Type B pancreatic cell (in vitro differentiated cells): Measurements from ENCODE around the gene LCN15. TPM values are rescaled to one million over a fixed set of nuclear protein-coding genes. Genes with fewer than 3 reads are reported as not detected.

Experiments
- DNase-seq: peaks from one replicate; pipeline ENCODE4 v3.0.0; 2021; ENCODE audit warnings: mixed read lengths; ENCODE audit not compliant: unreplicated experiment; ENCODE audit errors: extremely low spot score
- H3K27ac Mint-ChIP-seq: 2 replicates; pipeline ENCODE4 v1.8.0; 2021; ENCODE audit warnings: mild to moderate bottlenecking, mixed read lengths
- H3K27me3 Mint-ChIP-seq: 2 replicates; pipeline ENCODE4 v1.8.0; 2021; ENCODE audit warnings: mixed read lengths
- H3K36me3 Mint-ChIP-seq: 2 replicates; pipeline ENCODE4 v1.8.0; 2021; ENCODE audit warnings: mixed read lengths
- H3K4me1 Mint-ChIP-seq: one replicate; pipeline ENCODE4 v1.8.0; 2021; ENCODE audit warnings: mixed read lengths; ENCODE audit not compliant: unreplicated experiment
- H3K4me3 Mint-ChIP-seq: 2 replicates; pipeline ENCODE4 v1.8.0; 2021; ENCODE audit warnings: mild to moderate bottlenecking, mixed read lengths
- H3K9me3 Mint-ChIP-seq: 2 replicates; pipeline ENCODE4 v1.8.0; 2021; ENCODE audit warnings: mixed read lengths
- CTCF ChIP-seq: fragments of 200-600 bp; sonication (generic); conservative IDR thresholded peaks from 2 replicates; pipeline ENCODE4 v1.5.0; 2021; ENCODE audit warnings: antibody characterized with exemption, mild to moderate bottlenecking
- total RNA-seq: library from RNA; stranded (reverse); gene quantifications from 2 replicates; pipeline ENCODE4 v1.2.1, GENCODE V29; 2021; ENCODE audit warnings: low replicate concordance

LCN15 gene
- total RNA-seq, 1 donor from 2014 or later = 0.77 TPM

- Mint-ChIP-seq H3K27ac (no peak overlapping the region), H3K36me3 (no peaks in the 10 kb centered on the region), H3K4me3 (no peak overlapping the region), H3K27me3 (no peaks in the 10 kb centered on the region), H3K9me3 (no peaks in the 10 kb centered on the region), H3K4me1 (peaks cover 8% of the 10 kb centered on the region)
- no peak for DNase-seq
- no peak for TF ChIP-seq CTCF
These were observed 4.6 kb downstream of the LCN15 start for GRCh38 chr9:136759436-136760325.

- Mint-ChIP-seq H3K9me3 (no peaks in the 10 kb centered on the region), H3K4me1 (peaks cover 8% of the 10 kb centered on the region), H3K27ac (no peak overlapping the region), H3K4me3 (no peak overlapping the region), H3K36me3 (no peaks in the 10 kb centered on the region), H3K27me3 (no peaks in the 10 kb centered on the region)
- TF ChIP-seq CTCF = no peak
- no peak for DNase-seq
These were observed 5.3 kb downstream of the LCN15 start for GRCh38 chr9:136759001-136759400.

- H3K36me3 Mint-ChIP-seq = no peaks in the 10 kb centered on the region
- peaks cover 8% of the 10 kb centered on the region for H3K4me1 Mint-ChIP-seq
- no peak for DNase-seq
- no peak overlapping the region for H3K27ac Mint-ChIP-seq
- TF ChIP-seq CTCF = no peak
- peaks cover 2% of the 10 kb centered on the region for H3K27me3 Mint-ChIP-seq
- H3K9me3 Mint-ChIP-seq = peaks cover 1% of the 10 kb centered on the region
- no peak overlapping the region for H3K4me3 Mint-ChIP-seq
These were observed 6.6 kb downstream of the LCN15 start for GRCh38 chr9:136757751-136758140.

- Mint-ChIP-seq H3K4me1 (peaks cover 8% of the 10 kb centered on the region), H3K27me3 (peaks cover 6% of the 10 kb centered on the region), H3K4me3 (no peak overlapping the region), H3K27ac (no peak overlapping the region), H3K36me3 (no peaks in the 10 kb centered on the region), H3K9me3 (peaks cover 6% of the 10 kb centered on the region)
- DNase-seq = no peak
- no peak for TF ChIP-seq CTCF
These were observed 7.0 kb downstream of the LCN15 start for GRCh38 chr9:136757328-136757727.

- no peak overlapping the region for H3K4me3 Mint-ChIP-seq
- H3K9me3 Mint-ChIP-seq = peaks cover 8% of the 10 kb centered on the region
- DNase-seq = no peak
- H3K36me3 Mint-ChIP-seq = no peaks in the 10 kb centered on the region
- H3K4me1 Mint-ChIP-seq = peaks cover 8% of the 10 kb centered on the region
- H3K27ac Mint-ChIP-seq = no peak overlapping the region
- H3K27me3 Mint-ChIP-seq = peaks cover 10% of the 10 kb centered on the region
- TF ChIP-seq CTCF = no peak
These were observed 7.5 kb downstream of the LCN15 start for GRCh38 chr9:136756836-136757235.
